Panc1 (cell line): ENCODE results near the gene TNIP2.

Source experiments
- CTCF ChIP-seq: fragments of 450-650 bp; IDR thresholded peaks from 2 replicates; pipeline ENCODE4 v1.5.1; 2017; ENCODE audit warnings: mild to moderate bottlenecking
- POLR2AphosphoS5 ChIP-seq: IDR thresholded peaks from 2 replicates; pipeline ENCODE4 v1.6.1; 2012; ENCODE audit warnings: mild to moderate bottlenecking, low read depth, low read length, moderate library complexity
- REST ChIP-seq, 2 experiments: IDR thresholded peaks; 2 replicates each; pipeline ENCODE4 v1.6.1; 2011 to 2012; ENCODE audit warnings: low read depth in 2 of 2, control low read depth in 1 of 2, low read length in 1 of 2, mild to moderate bottlenecking in 1 of 2, moderate library complexity in 1 of 2; ENCODE audit not compliant: insufficient read depth in 1 of 2
- TCF7L2 ChIP-seq: IDR thresholded peaks from 2 replicates; pipeline ENCODE4 v1.6.1; 2011; ENCODE audit warnings: mild to moderate bottlenecking, low read depth, low read length, inconsistent platforms

GRCh38 chr4:2763511-2763967, 7.4 kb upstream of the TNIP2 start:
- TF ChIP-seq CTCF, result no peak
- no peak for TF ChIP-seq POLR2AphosphoS5
- TF ChIP-seq TCF7L2, result no peak
- TF ChIP-seq REST (IDR thresholded peaks at IDR 0.05; ENCODE audit: insufficient read depth in 1 of 2, low read depth in 2 of 2, low read length in 1 of 2), result no peak
